Measurements from ENCODE around the gene TUT1. TPM values are rescaled to one million over a fixed set of nuclear protein-coding genes. Genes with fewer than 3 reads are reported as not detected.
"Not testable (repeated sequence)": the region's sequence is repeated elsewhere in the genome, so short reads cannot be mapped to it uniquely, and the experiment has no call there.

The TUT1 gene
- total RNA-seq, 1 donor from 2014 or later = 15.2 TPM

GRCh38 chr11:62573006-62573591 lies 18.2 kb downstream of the TUT1 start:
- Histone ChIP-seq H3K4me3 (ENCODE audit: low read depth, low read length) (peak overlapping the region; percentile 86), H3K36me3 (ENCODE audit: control insufficient read depth, insufficient read depth, low read length) (peaks cover 6% of the 10 kb centered on the region), H3K27me3 (ENCODE audit: control insufficient read depth, insufficient read depth, low read length) (no peaks in the 10 kb centered on the region)
- TF ChIP-seq CTCF (IDR thresholded peaks at IDR 0.05; ENCODE audit: insufficient read depth, low read length, poor library complexity, severe bottlenecking) = no peak
- no peak for DNase-seq (ENCODE audit: low read depth)

GRCh38 chr11:62572431-62572830 lies 18.9 kb downstream of the TUT1 start:
- Histone ChIP-seq H3K36me3 (ENCODE audit: control insufficient read depth, insufficient read depth, low read length) (peaks cover 6% of the 10 kb centered on the region), H3K27me3 (ENCODE audit: control insufficient read depth, insufficient read depth, low read length) (no peaks in the 10 kb centered on the region), H3K4me3 (ENCODE audit: low read depth, low read length) (peak overlapping the region; percentile 86)
- DNase-seq (ENCODE audit: low read depth) = no peak
- no peak for TF ChIP-seq CTCF (IDR thresholded peaks at IDR 0.05; ENCODE audit: insufficient read depth, low read length, poor library complexity, severe bottlenecking)

- H3K4me3 ChIP-seq (ENCODE audit: low read depth, low read length); H3K27me3 ChIP-seq (ENCODE audit: control insufficient read depth, insufficient read depth, low read length); H3K36me3 ChIP-seq (ENCODE audit: control insufficient read depth, insufficient read depth, low read length); DNase-seq (ENCODE audit: low read depth): not testable (repeated sequence)
Observed at GRCh38 chr11:62571493-62571892, 19.8 kb downstream of the TUT1 start.

- H3K27me3 ChIP-seq (ENCODE audit: control insufficient read depth, insufficient read depth, low read length); H3K36me3 ChIP-seq (ENCODE audit: control insufficient read depth, insufficient read depth, low read length); H3K4me3 ChIP-seq (ENCODE audit: low read depth, low read length); DNase-seq (ENCODE audit: low read depth): not testable (repeated sequence)
Observed at GRCh38 chr11:62570903-62571302, 20.4 kb downstream of the TUT1 start.

- no peak for DNase-seq (ENCODE audit: low read depth)
Observed at GRCh38 chr11:62569611-62570010, 21.7 kb downstream of the TUT1 start.

GRCh38 chr11:62567018-62567633 lies 24.2 kb downstream of the TUT1 start:
- Histone ChIP-seq H3K27me3 (ENCODE audit: control insufficient read depth, insufficient read depth, low read length) (no peaks in the 10 kb centered on the region), H3K4me3 (ENCODE audit: low read depth, low read length) (no peak overlapping the region), H3K36me3 (ENCODE audit: control insufficient read depth, insufficient read depth, low read length) (peaks cover 5% of the 10 kb centered on the region)
- TF ChIP-seq CTCF (IDR thresholded peaks at IDR 0.05; ENCODE audit: insufficient read depth, low read length, poor library complexity, severe bottlenecking) = no peak
- DNase-seq (ENCODE audit: low read depth) = no peak

More at GRCh38 chr11:62569611-62570010, 21.7 kb downstream of the TUT1 start:
- H3K4me3 ChIP-seq (ENCODE audit: low read depth, low read length) = no peak overlapping the region
- H3K27me3 ChIP-seq (ENCODE audit: control insufficient read depth, insufficient read depth, low read length) = no peaks in the 10 kb centered on the region
- no peak for TF ChIP-seq CTCF (IDR thresholded peaks at IDR 0.05; ENCODE audit: insufficient read depth, low read length, poor library complexity, severe bottlenecking)
- H3K36me3 ChIP-seq (ENCODE audit: control insufficient read depth, insufficient read depth, low read length) = peaks cover 5% of the 10 kb centered on the region

GRCh38 chr11:62566247-62566646 lies 25.1 kb downstream of the TUT1 start:
- H3K4me3 ChIP-seq (ENCODE audit: low read depth, low read length) = no peak overlapping the region
- H3K36me3 ChIP-seq (ENCODE audit: control insufficient read depth, insufficient read depth, low read length) = peaks cover 4% of the 10 kb centered on the region
- no peaks in the 10 kb centered on the region for H3K27me3 ChIP-seq (ENCODE audit: control insufficient read depth, insufficient read depth, low read length)
- DNase-seq (ENCODE audit: low read depth) = no peak
- TF ChIP-seq CTCF (IDR thresholded peaks at IDR 0.05; ENCODE audit: insufficient read depth, low read length, poor library complexity, severe bottlenecking) = no peak
